GM19238 (cell line): Measurements from ENCODE around the gene CNTNAP5.

ENCODE experiments used
- DNase-seq: peaks from one replicate; pipeline ENCODE4 v3.0.0; 2011; ENCODE audit warnings: low spot score; ENCODE audit not compliant: insufficient read length

The CNTNAP5 gene

GRCh38 chr2:124261456-124261855, 236.4 kb downstream of the CNTNAP5 start:
- DNase-seq, result no peak

DNA sequence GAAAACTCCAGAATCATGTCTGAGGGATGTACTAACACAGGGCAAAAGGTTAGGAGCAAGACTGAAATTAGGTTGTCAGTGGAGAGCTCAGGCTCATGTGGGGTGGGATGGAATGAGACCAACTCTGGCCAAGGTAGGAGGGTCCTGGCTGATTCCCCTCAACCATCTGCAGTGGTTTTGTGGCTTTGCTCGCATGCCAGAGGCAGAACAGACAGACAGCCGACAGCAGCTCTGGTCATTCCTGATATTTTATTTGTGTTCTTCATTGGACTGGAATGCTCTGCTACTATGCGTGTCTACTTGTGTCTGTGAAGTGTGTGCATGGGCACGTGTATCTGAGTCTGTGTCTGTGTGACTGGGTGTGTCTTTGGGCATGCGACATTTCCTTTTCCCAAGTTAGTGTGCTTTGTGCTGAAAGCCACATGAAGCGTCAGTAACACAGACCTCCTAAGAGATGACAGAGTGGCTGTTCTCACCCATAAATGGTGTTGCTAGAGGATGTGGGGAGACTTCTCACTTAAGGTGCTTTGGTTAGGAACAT, 239.5 kb downstream of the CNTNAP5 start:
- DNase-seq, result no peak

GRCh38 chr2:124267794-124268193, 242.7 kb downstream of the CNTNAP5 start:
- DNase-seq, result no peak

DNA sequence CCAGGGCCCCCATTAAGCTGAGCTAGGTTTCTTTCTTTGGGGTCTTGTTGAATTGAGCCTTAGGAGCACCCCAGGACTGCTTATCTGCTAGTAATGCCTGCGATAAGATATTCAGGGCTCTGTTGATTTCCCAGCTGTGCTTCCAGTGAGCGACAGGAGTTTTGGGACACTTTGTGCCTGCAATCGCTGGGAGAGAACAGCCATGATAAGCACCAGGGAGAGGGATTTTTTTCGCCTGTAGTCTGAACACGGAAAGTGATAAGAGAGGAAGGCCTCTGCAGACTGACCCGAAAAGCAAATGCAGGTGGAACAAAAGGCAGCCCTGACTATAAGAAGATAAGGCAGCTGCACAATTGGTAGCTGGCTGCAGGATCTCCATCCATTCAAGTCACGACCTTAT, 244.3 kb downstream of the CNTNAP5 start:
- DNase-seq, result no peak

DNA sequence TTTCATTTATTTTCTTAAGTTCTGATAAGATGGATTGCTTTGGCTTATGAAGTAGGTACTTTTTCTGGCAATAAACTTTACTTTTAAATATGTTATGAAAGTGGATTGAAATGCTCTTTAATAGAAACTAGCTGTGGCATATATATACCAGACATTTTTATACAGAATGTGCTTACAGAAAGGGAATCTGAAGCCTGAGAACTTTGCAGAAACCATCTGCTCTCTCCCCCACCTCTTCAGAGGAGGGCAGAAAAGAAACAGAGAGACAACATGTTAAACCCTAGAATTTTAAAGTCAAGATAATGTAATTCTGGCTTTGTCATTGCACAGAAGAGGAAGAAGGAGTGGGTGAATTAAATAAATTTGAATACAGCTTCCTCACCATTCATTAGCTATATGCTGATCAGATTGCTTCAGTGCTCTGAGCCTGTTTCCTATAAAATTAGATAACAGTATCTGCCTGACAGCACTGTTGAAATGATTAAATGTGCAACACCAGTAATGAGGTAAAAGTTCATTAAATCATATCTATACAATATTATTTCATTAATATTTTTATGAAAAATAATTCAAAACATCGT, 247.3 kb downstream of the CNTNAP5 start:
- no peak for DNase-seq

- DNase-seq, result no peak
Observed at GRCh38 chr2:124281541-124281940, 256.5 kb downstream of the CNTNAP5 start.

DNA sequence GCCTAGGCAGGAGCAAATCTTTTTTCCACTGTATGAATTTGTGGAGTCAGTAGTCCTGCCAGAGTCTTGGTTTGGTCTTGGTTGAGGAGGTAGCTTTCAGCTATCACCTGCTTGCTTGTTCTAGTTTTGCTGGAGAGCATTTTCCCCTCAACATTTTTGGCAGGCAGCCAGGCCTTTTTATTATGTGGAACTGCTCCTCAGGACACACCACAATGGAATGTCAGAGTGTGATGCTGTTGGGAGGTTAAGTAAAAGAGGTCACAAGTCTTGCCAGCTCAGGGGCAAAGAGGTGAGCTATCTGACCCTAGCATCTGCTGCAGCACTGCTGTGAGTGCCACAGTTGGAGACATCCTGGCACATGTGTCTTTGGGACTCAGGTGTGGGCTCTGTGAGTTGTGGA, 258.0 kb downstream of the CNTNAP5 start:
- DNase-seq, result no peak

DNA sequence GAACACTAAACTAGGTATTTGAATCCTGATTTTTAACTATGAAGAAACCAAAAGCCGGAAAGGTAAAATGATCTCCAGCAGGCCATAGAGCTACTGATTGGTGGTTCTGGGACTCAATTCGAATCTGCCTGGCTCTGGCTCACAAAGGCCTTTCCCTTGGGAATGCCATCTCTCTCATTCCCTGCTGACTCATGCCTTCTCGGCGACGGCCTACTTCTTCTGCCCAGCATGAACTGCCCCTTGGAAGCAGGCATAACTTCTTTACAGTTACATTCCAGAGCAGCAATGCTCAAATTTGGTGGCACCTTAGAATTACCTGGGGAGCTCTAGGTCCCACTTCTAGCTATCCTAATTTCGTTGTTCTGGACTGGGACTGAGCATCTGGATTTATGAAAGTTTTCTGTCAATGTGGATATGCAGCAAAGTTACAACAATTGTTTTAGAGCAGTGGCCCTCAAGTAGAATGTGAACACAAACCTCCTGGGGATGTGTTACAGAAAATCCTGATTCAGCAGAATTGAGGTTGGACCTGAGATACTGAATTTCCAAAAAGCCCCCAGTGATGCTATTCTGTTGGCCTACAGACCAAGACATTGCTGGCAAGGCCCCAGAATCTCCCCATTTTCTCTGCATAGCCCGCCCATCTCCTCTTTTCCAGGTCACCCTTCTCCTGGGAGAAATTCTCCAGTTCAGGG, 261.1 kb downstream of the CNTNAP5 start:
- no peak for DNase-seq

- no peak for DNase-seq
Observed at GRCh38 chr2:124289060-124289459, 264.0 kb downstream of the CNTNAP5 start.

DNA sequence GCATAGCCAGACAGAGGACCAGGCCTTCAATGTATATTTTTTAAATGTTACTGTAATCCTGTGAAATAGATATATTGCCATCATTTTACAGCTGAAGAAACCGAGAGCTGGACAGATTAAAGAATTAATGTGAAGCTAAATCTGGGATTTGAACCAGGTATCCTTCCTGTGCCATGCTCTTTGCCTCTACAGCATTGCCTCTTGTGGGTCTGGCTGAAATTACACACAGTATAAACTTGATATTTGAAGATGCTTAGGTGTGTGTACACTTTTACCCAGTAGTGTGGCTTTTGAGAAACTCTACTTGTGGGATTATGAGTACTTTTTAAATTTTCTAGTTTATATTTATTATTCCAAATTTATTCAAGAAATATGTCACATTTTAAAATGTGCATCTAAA, 264.5 kb downstream of the CNTNAP5 start:
- no peak for DNase-seq

DNA sequence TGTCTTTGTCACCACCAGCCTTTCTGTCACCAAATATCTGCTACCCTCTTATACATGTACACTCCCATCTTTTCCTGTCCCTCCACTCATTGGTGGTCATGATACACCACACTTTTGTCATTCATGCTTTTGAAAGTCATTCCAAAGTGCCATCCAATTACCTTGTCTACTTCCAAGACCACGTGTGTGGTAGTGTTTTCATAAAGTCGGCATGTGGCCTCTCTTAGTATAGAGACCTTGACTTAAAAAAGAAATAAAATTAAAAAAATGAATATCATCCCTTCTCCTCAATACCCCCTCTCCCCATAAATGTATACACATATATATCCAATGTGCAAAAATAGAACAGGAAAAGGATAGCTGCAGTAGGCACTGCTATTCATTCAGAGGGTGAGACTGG, 271.4 kb downstream of the CNTNAP5 start:
- no peak for DNase-seq

- no peak for DNase-seq
Observed at GRCh38 chr2:124301915-124302314, 276.8 kb downstream of the CNTNAP5 start.

DNA sequence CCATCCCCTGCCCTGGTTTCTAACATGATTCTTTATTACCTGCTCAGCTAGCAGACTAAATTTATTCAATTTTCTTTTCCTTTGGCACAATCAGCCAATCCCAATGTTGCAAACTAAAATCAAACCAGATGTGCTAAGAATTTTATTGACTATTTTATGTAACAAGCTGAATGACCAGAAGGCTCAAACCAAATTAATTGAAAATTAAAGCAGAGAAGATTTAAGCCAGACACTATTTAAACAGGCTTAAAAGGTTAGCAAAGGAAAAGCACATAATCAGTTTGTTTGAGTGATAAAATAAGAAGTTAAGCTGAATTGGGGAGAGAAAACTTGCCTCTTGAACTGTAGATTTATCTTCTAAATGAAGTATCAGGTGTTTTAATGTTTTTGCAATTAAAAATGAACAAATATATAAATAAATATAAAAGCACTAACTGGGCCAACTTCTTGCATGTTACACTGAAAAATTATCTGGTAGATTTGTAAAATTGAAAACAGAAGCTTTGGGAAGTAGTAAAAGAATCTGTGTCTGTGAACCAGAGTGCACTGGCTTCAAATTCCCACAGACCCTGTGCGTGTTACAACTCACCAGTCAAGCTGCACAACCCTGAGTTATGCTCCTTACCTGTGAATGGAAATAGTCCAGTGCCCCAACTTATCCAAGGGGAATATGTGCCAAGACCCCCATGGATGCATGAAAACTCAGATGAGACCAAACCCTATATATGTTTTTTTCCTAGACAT, 283.4 kb downstream of the CNTNAP5 start:
- DNase-seq, result no peak

DNA sequence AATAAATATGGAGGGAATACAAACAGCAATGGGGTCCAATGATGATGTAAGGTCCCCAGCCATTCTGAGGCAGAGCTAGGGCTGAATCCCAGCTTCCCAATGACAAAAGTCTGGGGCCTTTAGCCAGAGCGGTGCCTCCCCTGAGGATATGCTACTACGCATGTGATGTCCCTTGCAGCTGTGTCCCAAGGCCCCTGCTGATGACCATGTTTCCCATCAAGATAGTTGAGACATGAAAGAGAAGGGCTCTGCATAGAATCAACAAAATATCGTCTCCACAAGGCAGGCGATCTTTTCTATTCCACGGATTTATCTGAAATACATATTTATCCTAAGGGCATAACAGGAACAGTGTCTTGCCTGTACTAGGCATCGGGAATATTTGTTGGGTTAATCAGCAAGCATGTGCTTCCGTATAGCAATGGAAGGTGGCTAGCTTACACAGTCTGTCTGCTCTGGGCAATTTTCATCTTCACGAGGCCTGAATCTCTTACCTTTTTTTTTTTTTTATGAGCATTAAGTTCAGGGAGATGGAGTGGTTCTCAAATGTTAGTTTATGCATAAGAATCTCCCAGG, 284.6 kb downstream of the CNTNAP5 start:
- DNase-seq, result no peak

- DNase-seq, result no peak
Observed at GRCh38 chr2:124310671-124311070, 285.6 kb downstream of the CNTNAP5 start.

- DNase-seq, result no peak
Observed at GRCh38 chr2:124314084-124314483, 289.0 kb downstream of the CNTNAP5 start.

DNA sequence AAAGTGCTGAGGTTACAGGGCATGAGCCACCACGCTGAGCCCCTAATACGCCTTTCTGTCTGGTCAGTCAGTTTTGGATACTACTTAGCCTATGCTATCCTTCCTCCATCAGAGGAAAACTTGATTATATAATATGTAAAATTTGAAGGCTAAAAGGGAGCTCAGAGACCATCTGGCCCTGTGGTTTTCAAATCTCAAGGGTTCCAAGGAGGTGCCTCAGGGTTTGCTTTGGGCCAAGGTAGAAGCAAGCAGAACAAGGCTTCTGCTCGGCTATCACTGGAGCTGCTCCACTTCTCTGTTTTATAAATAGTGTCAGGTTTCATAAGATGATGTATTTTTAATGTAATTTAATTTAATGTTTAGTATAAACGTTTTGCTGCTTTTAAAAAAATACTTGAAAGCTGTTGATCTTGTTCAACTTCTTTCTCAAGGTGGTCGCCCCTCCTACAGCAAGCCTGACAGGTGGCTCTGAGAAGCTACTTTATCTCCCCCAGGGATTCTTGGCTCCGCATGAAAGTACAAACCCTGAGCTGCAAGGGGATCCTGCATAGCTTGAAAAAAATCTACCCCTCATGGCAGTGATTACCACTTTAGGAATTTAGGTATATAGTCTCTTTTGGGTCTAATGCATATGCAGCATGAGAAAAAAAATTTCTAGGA, 290.3 kb downstream of the CNTNAP5 start:
- DNase-seq, result no peak

- DNase-seq, result no peak
Observed at GRCh38 chr2:124316133-124316532, 291.0 kb downstream of the CNTNAP5 start.

GRCh38 chr2:124316881-124317605, 292.0 kb downstream of the CNTNAP5 start:
- no peak for DNase-seq

DNA sequence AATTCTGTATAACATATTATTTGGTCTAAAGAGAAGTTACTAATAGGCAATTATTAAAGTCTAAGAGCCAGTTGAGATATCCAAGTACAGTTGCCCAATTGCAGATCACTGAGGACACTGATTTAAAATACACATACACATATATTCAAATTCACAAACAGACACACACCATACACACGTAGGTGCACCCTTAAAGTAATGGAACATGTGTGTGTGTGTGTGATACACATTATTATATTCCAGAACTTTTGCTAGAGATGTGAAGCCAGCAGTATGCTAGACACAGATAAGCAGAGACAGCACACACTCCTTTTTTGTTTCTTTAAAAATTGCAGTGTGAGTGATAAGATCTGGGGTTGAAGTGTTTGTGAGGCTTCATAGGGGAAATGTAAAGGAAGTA, 292.5 kb downstream of the CNTNAP5 start:
- DNase-seq, result no peak

- DNase-seq, result no peak
Observed at GRCh38 chr2:124318913-124319312, 293.8 kb downstream of the CNTNAP5 start.
